ENCODE measurements around the gene KRT75.

- TF ChIP-seq CTCF (IDR thresholded peaks at IDR 0.05): no peak
- TF ChIP-seq POLR2A (IDR thresholded peaks at IDR 0.05): no peak
Measured at GRCh38 chr12:52439845-52440244, 5.7 kb upstream of the KRT75 start.

Data from stomach (tissue), 4 donors.